Measurements from ENCODE around the gene SUCO. TPM values are rescaled to one million over a fixed set of nuclear protein-coding genes. Genes with fewer than 3 reads are reported as not detected.

SUCO gene
- total RNA-seq, 1 experiment from 2014 or later, result 50.3 TPM

GRCh38 chr1:172567720-172568119 lies 34.8 kb downstream of the SUCO start:
- intact Hi-C loops (cut with micrococcal nuclease; ENCODE audit: unreplicated experiment), result no loop called here
- POLR2A ChIA-PET, result no interaction called here

GRCh38 chr1:172574080-172574479 lies 41.1 kb downstream of the SUCO start:
- CTCF ChIA-PET, result no interaction called here
- no peaks in the 10 kb centered on the region; the same call in 1 of the 2 replicates for H3K36me3 ChIP-seq (ENCODE audit: control insufficient read depth, insufficient read depth, low read length)
- H3K9me3 ChIP-seq, result peaks cover 6% of the 10 kb centered on the region
- TF ChIP-seq CTCF (IDR thresholded peaks at IDR 0.05; ENCODE audit: insufficient read depth in 1 of 2, low read depth in 1 of 2, low read length in 1 of 2, severe bottlenecking in 1 of 2, unreplicated experiment in 1 of 2), result no peak
- POLR2A ChIA-PET, result no interaction called here
- intact Hi-C loops (cut with micrococcal nuclease; ENCODE audit: unreplicated experiment), result no loop called here
- no peak overlapping the region for H3K4me3 Mint-ChIP-seq (ENCODE audit: unreplicated experiment)
- no peak for DNase-seq
- no peaks in the 10 kb centered on the region for H3K27me3 ChIP-seq (replicated peaks; ENCODE audit: control insufficient read depth, insufficient read depth, low read length)
- H3K27me3 Mint-ChIP-seq (ENCODE audit: insufficient read depth, unreplicated experiment), result no peaks in the 10 kb centered on the region
- H3K4me3 ChIP-seq (ENCODE audit: low read depth, low read length), result no peak overlapping the region
- H3K36me3 Mint-ChIP-seq (ENCODE audit: insufficient read depth, unreplicated experiment), result peaks cover 47% of the 10 kb centered on the region
- H3K4me1 Mint-ChIP-seq (ENCODE audit: low read depth, unreplicated experiment), result no peaks in the 10 kb centered on the region
- H3K4me1 ChIP-seq, result no peaks in the 10 kb centered on the region
- peaks cover 10% of the 10 kb centered on the region for H3K9me3 Mint-ChIP-seq (ENCODE audit: unreplicated experiment)
- BruUV-seq (replicated peaks), result no TSS peak
- no peak overlapping the region for H3K27ac Mint-ChIP-seq (ENCODE audit: unreplicated experiment)

More at GRCh38 chr1:172567720-172568119, 34.8 kb downstream of the SUCO start:
- CTCF ChIA-PET, result no interaction called here
- H3K4me3 Mint-ChIP-seq (ENCODE audit: unreplicated experiment), result no peak overlapping the region
- no peaks in the 10 kb centered on the region for H3K4me1 Mint-ChIP-seq (ENCODE audit: low read depth, unreplicated experiment)
- no peak overlapping the region for H3K4me3 ChIP-seq (ENCODE audit: low read depth, low read length)
- H3K9me3 ChIP-seq, result peaks cover 6% of the 10 kb centered on the region
- no peak overlapping the region for H3K27ac Mint-ChIP-seq (ENCODE audit: unreplicated experiment)
- TF ChIP-seq CTCF (IDR thresholded peaks at IDR 0.05; ENCODE audit: insufficient read depth in 1 of 2, low read depth in 1 of 2, low read length in 1 of 2, severe bottlenecking in 1 of 2, unreplicated experiment in 1 of 2), result no peak
- no peak for DNase-seq
- peaks cover 1% of the 10 kb centered on the region for H3K36me3 ChIP-seq (ENCODE audit: control insufficient read depth, insufficient read depth, low read length)
- no TSS peak for BruUV-seq (replicated peaks)
- H3K4me1 ChIP-seq, result no peaks in the 10 kb centered on the region
- H3K27me3 Mint-ChIP-seq (ENCODE audit: insufficient read depth, unreplicated experiment), result no peaks in the 10 kb centered on the region
- no peaks in the 10 kb centered on the region for H3K27me3 ChIP-seq (replicated peaks; ENCODE audit: control insufficient read depth, insufficient read depth, low read length)
- H3K36me3 Mint-ChIP-seq (ENCODE audit: insufficient read depth, unreplicated experiment), result peaks cover 66% of the 10 kb centered on the region
- peaks cover 10% of the 10 kb centered on the region for H3K9me3 Mint-ChIP-seq (ENCODE audit: unreplicated experiment)

GRCh38 chr1:172578586-172578985 lies 45.6 kb downstream of the SUCO start:
- Mint-ChIP-seq H3K27me3 (ENCODE audit: insufficient read depth, unreplicated experiment) (no peaks in the 10 kb centered on the region), H3K36me3 (ENCODE audit: insufficient read depth, unreplicated experiment) (peaks cover 37% of the 10 kb centered on the region), H3K4me3 (ENCODE audit: unreplicated experiment) (no peak overlapping the region), H3K27ac (ENCODE audit: unreplicated experiment) (no peak overlapping the region), H3K9me3 (ENCODE audit: unreplicated experiment) (no peaks in the 10 kb centered on the region), H3K4me1 (ENCODE audit: low read depth, unreplicated experiment) (peaks cover 27% of the 10 kb centered on the region)
- CTCF ChIA-PET, result no interaction called here
- Histone ChIP-seq H3K9me3 (no peaks in the 10 kb centered on the region), H3K4me1 (peaks cover 31% of the 10 kb centered on the region), H3K36me3 (ENCODE audit: control insufficient read depth, insufficient read depth, low read length) (no peaks in the 10 kb centered on the region), H3K27me3 (replicated peaks; ENCODE audit: control insufficient read depth, insufficient read depth, low read length) (no peaks in the 10 kb centered on the region), H3K4me3 (ENCODE audit: low read depth, low read length) (no peak overlapping the region)
- BruUV-seq (replicated peaks), result no TSS peak
- intact Hi-C loops (cut with micrococcal nuclease; ENCODE audit: unreplicated experiment), result no loop called here
- POLR2A ChIA-PET, result no interaction called here
- TF ChIP-seq CTCF (IDR thresholded peaks at IDR 0.05; ENCODE audit: insufficient read depth in 1 of 2, low read depth in 1 of 2, low read length in 1 of 2, severe bottlenecking in 1 of 2, unreplicated experiment in 1 of 2), result no peak
- no peak for DNase-seq
